Adrenal gland (tissue), 12 donors: Measurements from ENCODE around the gene NT5M. TPM values are rescaled to one million over a fixed set of nuclear protein-coding genes. Genes with fewer than 3 reads are reported as not detected.
"Not testable (repeated sequence)": the region's sequence is repeated elsewhere in the genome, so short reads cannot be mapped to it uniquely, and the experiment has no call there.

ENCODE experiments used
- DNase-seq, 7 donors: peaks; one replicate each; pipeline ENCODE4 v3.0.0-alpha.2; 2019 to 2020
- H3K27ac ChIP-seq, 5 donors: fragments of 200-600 bp; sonication (generic) in 4 of 5; 1 replicate in 3 of 5; 2 replicates in 2 of 5; pipeline versions ENCODE4 v1.5.1 to v1.8.0; 2016 to 2020; ENCODE audit warnings: mild to moderate bottlenecking in 1 of 5
- H3K27me3 ChIP-seq: fragments of 200-600 bp; 2 replicates; pipeline ENCODE4 v1.8.0; 2021
- H3K36me3 ChIP-seq, 2 donors: fragments of 200-600 bp; replicated peaks in 1 of 2; 1 replicate in 1 of 2; 2 replicates in 1 of 2; pipeline versions ENCODE4 v1.5.1 to v1.8.0; 2018 to 2022
- H3K4me1 ChIP-seq, 2 donors: fragments of 200-600 bp; replicated peaks in 1 of 2; 1 replicate in 1 of 2; 2 replicates in 1 of 2; pipeline versions ENCODE4 v1.5.1 to v1.8.0; 2018 to 2021
- H3K4me3 ChIP-seq, 4 donors: fragments of 200-600 bp; sonication (generic) in 3 of 4; one replicate each; pipeline ENCODE4 v1.5.1; 2016 to 2018
- H3K9me3 ChIP-seq, 3 donors: fragments of 200-600 bp; sonication (generic) in 1 of 3; replicated peaks in 1 of 3; 1 replicate in 2 of 3; 2 replicates in 1 of 3; pipeline versions ENCODE4 v1.5.1 to v1.8.0; 2016 to 2021
- CTCF ChIP-seq, 6 experiments: fragments of 450-650 bp in 4 of 6; fragments of 200-600 bp in 2 of 6; sonication (generic) in 1 of 6; IDR thresholded peaks; 1 replicate in 5 of 6; 2 replicates in 1 of 6; pipeline versions ENCODE4 v1.5.1 to v1.8.0; 2016 to 2021; ENCODE audit warnings: antibody characterized with exemption in 6 of 6, mild to moderate bottlenecking in 2 of 6, moderate library complexity in 1 of 6
- POLR2A ChIP-seq, 2 donors: fragments of 450-650 bp; IDR thresholded peaks; one replicate each; pipeline ENCODE4 v1.6.1; 2017; ENCODE audit warnings: antibody characterized with exemption in 2 of 2, mild to moderate bottlenecking in 2 of 2, moderate library complexity in 1 of 2
- whole genome bisulfite sequencing, 4 donors: extraction: QIAGEN DNeasy Blood & Tissue Kit in 2 of 4; methylation state at CpG; one replicate each; pipeline versions ENCODE4 v1.1.5 to v1.1.7; 2013 to 2017; 5-methylcytosine and 5-hydroxymethylcytosine counted together
- intact Hi-C, 2 donors: fragments of 100-400 bp; cut with DNase I; formaldehyde crosslinking; loops; one replicate each; pipeline versions ENCODE4 v1.14.1 to v1.15.0; 2022 to 2023
- polyA plus RNA-seq, 3 donors: library from polyadenylated mRNA; stranded (reverse); fragments of 200-250 nt in 2 of 3; fragments of 350-450 nt in 1 of 3; fragmentation: Illumina TruSeq in 1 of 3; extraction: RNeasy Lipid Tissue Mini Kit (QIAGEN cat#74804) in 1 of 3; gene quantifications; one replicate each; pipeline ENCODE4 v1.2.3, GENCODE V29; 2013 to 2014
- total RNA-seq, 9 donors: library from RNA; depleted of rRNA in 4 of 9; stranded (reverse); fragments of >200 nt in 4 of 9; fragments of 120-200 nt in 1 of 9; fragmentation: NEBNext Ultra II Directional in 1 of 9; extraction: Animal tissue kit (Norgen Biotek cat#: 25700) in 1 of 9; gene quantifications; one replicate each; pipeline versions ENCODE4 v1.1.0 to v1.2.4, GENCODE V29; 2013 to 2023
- donor health status: healthy with polysubstance abuse.
- donor health status: Bipolar disorder and iron deficiency.
- donor health status: DM: yes; HTN: yes; CAD: no.
- donor health status: DM: no; HTN: no; CAD: no.
- donor health status: DM: no; HTN: no; CAD: no.
- donor health status: DM: yes; HTN: yes; CAD: no.

NT5M gene
- total and polyA plus RNA-seq, 12 donors = 0.40 to 4.8 (median 1.7) TPM

DNA sequence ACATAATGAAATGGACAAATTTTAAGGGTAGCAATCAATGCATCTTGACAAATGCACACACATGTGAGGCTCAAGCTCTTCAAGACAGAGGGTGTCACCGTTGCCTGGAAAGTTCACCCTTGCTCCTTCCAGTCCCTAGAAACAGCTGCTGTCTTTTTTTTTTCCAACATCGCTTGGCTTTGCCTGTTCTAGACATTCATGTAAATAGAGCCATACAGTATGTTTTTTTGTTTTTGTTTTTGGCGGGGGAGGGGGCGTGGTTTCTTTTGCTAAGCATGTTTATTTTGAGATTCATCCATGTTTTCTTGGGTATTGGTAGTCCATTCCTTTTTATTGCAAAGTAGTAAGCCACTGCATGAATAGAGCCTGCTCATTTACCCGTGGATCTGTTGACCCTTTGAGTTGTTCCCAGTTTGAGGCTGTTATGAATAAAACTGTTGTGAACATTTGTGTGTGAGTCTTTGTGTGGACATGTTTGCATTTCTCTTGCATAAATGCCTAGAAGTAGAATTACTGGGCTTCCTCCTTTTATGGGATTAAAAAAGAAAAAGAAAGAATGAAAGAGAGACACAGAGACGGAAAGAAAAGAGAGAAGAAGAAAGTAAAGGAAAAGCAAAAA lies 78.4 kb downstream of the NT5M start:
- DNase-seq = no peak

DNA sequence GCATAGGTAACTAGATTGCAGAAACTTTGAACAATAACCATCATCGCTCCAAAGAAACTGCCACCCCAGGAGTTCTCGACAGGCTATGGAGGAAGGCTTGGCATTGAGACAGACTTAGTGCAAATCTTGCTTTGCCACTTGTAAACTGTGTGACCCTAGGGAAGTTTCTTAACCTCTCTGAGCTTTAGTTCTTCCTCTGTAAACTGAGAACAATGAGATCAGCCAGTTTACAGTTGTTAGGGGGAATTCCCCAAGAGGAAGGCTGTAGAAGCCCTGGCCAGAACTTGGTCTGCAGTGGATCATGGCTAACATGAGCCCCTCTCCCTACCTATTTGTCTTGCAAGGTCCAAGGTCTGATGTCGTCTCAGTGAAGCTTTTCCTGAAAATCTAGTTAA lies 78.9 kb downstream of the NT5M start:
- 54 to 76% (median 67%) methylated on average over 3 of the region's 3 CpGs for WGBS, 4 donors
- Histone ChIP-seq H3K27me3 (no peaks in the 10 kb centered on the region), H3K36me3 (no peaks in the 10 kb centered on the region), H3K27ac (no peak overlapping the region), H3K9me3 (no peaks in the 10 kb centered on the region), H3K4me3 (no peak overlapping the region), H3K4me1 (no peaks in the 10 kb centered on the region)
- TF ChIP-seq POLR2A (IDR thresholded peaks at IDR 0.05) (no peak), CTCF (IDR thresholded peaks at IDR 0.05) (no peak)
- intact Hi-C loops = no loop called here
- no peak for DNase-seq

More for the DNA sequence above, 78.4 kb downstream of the NT5M start:
- Histone ChIP-seq H3K9me3 (no peaks in the 10 kb centered on the region), H3K4me3 (no peak overlapping the region), H3K27me3 (no peaks in the 10 kb centered on the region), H3K4me1 (no peaks in the 10 kb centered on the region), H3K27ac (no peak overlapping the region), H3K36me3 (no peaks in the 10 kb centered on the region)
- WGBS, 4 donors = 44 to 58% (median 49%) methylated on average over 6 of the region's 6 CpGs
- intact Hi-C loops = no loop called here
- TF ChIP-seq POLR2A (IDR thresholded peaks at IDR 0.05) = no peak
- no peak for TF ChIP-seq CTCF (IDR thresholded peaks at IDR 0.05)

DNA sequence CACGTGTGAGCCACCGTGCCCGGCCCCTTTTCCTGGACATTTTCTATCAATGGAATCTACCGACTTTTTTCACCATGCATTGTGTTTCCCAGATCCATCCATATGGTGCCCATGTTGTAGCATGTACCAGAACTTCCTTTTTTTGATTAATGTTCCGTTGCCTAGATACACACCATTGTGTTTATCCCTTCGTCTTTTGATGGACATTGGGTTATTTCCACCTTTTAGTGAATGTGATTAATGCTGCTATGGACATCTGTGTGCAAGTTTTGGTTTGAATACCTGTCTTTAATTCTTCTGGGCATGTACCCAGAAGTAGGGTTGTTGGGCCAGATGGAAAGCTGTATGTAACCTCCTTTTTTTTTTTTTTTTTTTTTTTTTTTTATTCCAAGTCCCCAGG lies 79.8 kb downstream of the NT5M start:
- TF ChIP-seq POLR2A (IDR thresholded peaks at IDR 0.05) (no peak), CTCF (IDR thresholded peaks at IDR 0.05) (no peak)
- DNase-seq = no peak
- Histone ChIP-seq H3K4me3 (no peak overlapping the region), H3K4me1 (no peaks in the 10 kb centered on the region), H3K36me3 (no peaks in the 10 kb centered on the region), H3K27me3 (no peaks in the 10 kb centered on the region), H3K27ac (no peak overlapping the region), H3K9me3 (no peaks in the 10 kb centered on the region)
- intact Hi-C loops = no loop called here
- 45 to 72% (median 59%) methylated on average over 6 of the region's 6 CpGs for WGBS, 4 donors

GRCh38 chr17:17383431-17384290 lies 80.5 kb downstream of the NT5M start:
- intact Hi-C loops, H3K36me3 ChIP-seq, H3K4me1 ChIP-seq, H3K4me3 ChIP-seq, H3K27ac ChIP-seq, DNase-seq, H3K27me3 ChIP-seq, H3K9me3 ChIP-seq: not testable (repeated sequence)
- 91 to 93% (median 91%) methylated on average over 39 to 61 of the region's 61 CpGs for WGBS, 4 donors
